ENCODE data around the gene ACTN4.

The ACTN4 gene

DNA sequence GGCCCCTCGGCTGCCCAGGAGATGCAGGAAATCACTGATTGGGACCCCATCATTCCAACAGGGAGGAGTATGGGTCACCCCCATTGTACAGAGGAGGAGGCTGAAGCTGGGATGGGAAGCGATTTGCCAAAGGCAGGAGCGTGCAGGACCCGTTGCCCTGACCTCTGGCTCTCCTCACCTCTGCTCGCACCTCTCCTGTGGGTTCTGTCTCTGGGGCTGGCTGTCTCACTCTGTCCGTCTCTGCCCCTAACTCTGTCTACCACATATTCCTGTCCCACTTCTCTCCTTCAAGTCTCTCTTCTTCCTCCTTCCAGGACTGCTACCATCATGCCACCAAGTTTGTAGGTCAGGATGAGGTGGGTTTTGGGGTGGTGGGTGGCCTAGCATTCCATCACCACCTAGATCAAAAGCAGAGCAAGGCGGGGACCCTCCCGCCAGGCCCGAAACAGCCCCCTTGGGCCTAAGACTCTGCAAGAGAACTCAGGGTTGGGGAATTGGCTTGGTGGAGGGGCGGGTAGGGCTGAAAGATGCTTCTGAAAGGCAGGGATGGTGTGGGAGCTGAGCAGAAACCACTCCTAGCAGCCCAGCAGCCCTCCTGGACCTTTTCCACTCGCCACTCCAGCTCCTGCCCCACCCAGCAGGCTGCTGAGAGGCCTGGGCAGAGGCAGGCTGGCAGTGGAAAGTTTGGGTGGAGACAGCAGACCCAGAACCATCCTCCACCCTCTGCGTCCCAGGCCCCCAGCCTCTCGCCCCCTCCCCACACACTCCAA, 126.9 kb downstream of the ACTN4 start:
- TF ChIP-seq, protein P1, sequence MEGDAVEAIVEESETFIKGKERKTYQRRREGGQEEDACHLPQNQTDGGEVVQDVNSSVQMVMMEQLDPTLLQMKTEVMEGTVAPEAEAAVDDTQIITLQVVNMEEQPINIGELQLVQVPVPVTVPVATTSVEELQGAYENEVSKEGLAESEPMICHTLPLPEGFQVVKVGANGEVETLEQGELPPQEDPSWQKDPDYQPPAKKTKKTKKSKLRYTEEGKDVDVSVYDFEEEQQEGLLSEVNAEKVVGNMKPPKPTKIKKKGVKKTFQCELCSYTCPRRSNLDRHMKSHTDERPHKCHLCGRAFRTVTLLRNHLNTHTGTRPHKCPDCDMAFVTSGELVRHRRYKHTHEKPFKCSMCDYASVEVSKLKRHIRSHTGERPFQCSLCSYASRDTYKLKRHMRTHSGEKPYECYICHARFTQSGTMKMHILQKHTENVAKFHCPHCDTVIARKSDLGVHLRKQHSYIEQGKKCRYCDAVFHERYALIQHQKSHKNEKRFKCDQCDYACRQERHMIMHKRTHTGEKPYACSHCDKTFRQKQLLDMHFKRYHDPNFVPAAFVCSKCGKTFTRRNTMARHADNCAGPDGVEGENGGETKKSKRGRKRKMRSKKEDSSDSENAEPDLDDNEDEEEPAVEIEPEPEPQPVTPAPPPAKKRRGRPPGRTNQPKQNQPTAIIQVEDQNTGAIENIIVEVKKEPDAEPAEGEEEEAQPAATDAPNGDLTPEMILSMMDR (IDR thresholded peaks at IDR 0.05; ENCODE audit: low read depth, low read length): no peak
- DNase-seq (ENCODE audit: low read depth, low spot score): no peak
- in situ Hi-C loops (cut with HindIII; ENCODE audit: low sequenced_read_pairs): no loop called here
- no peak overlapping the region for H3K4me3 ChIP-seq (ENCODE audit: low read depth, low read length)

DNA sequence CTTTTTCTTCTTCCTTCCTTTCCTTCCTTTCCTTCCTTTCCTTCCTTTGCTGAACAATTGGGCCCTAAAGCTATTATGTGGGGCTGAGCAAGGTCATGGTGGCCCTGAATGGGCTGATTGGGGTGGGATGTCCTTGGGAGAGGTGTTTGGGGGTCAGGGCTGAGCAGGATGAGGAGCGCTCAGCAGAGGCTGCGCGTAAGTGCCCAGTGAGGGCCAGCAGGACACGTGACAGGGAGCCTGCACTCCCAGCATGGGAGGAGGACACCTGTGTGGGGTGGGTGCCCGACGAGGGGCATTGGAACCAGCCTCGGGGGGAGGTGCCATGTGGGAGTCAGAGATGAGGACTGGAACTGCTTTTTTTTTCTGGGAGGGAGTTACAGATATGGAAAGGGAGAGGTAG, 131.3 kb downstream of the ACTN4 start:
- TF ChIP-seq, protein P1 (IDR thresholded peaks at IDR 0.05; ENCODE audit: low read depth, low read length): no peak
- no peak for DNase-seq (ENCODE audit: low read depth, low spot score)
- in situ Hi-C loops (cut with HindIII; ENCODE audit: low sequenced_read_pairs): no loop called here
- no peak overlapping the region for H3K4me3 ChIP-seq (ENCODE audit: low read depth, low read length)

DNA sequence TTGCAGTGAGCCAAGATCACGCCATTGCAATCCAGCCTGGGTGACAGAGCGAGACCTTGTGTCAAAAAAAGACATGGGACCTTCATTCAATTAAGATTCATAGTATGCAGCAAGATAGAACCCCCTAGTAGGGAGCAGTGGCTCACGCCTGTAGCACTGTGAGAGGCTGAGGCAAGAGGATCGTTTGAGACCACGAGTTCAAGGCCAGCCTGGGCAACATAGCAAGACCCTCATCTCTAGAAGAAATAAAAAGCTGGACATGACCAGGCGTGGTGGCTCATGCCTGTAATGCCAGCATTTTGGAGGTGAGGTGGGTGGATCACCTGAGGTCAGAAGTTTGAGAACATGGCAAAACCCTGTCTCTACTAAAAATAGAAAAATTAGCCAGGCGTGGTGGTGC, 133.0 kb downstream of the ACTN4 start:
- H3K4me3 ChIP-seq (ENCODE audit: low read depth, low read length): no peak overlapping the region
- no peak for DNase-seq (ENCODE audit: low read depth, low spot score)
- TF ChIP-seq, protein P1 (IDR thresholded peaks at IDR 0.05; ENCODE audit: low read depth, low read length): no peak
- in situ Hi-C loops (cut with HindIII; ENCODE audit: low sequenced_read_pairs): no loop called here

DNA sequence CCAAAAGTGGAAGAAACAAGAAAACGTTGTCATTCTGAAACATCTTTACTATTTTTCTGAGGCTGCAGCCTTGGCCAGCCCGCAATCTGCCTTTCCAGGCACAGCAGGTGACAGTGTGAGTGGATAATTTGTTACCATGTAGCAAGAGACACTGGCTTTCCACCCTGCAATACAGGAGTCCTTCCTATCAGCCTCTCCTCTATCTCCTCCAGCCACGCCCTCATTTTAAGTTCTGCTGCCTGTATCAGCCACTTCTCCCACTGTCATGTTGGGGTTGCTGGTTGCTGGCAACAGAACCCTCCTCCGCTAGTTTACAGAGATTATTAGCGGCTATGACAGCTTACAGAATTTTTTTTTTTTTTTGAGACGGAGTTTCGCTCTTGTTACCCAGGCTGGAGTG, 133.6 kb downstream of the ACTN4 start:
- H3K4me3 ChIP-seq (ENCODE audit: low read depth, low read length): no peak overlapping the region
- DNase-seq (ENCODE audit: low read depth, low spot score): no peak
- in situ Hi-C loops (cut with HindIII; ENCODE audit: low sequenced_read_pairs): no loop called here
- TF ChIP-seq, protein P1 (IDR thresholded peaks at IDR 0.05; ENCODE audit: low read depth, low read length): no peak

Measured in astrocyte of the spinal cord (primary cell).